Measurements from ENCODE around the gene TMA7B.

DNA sequence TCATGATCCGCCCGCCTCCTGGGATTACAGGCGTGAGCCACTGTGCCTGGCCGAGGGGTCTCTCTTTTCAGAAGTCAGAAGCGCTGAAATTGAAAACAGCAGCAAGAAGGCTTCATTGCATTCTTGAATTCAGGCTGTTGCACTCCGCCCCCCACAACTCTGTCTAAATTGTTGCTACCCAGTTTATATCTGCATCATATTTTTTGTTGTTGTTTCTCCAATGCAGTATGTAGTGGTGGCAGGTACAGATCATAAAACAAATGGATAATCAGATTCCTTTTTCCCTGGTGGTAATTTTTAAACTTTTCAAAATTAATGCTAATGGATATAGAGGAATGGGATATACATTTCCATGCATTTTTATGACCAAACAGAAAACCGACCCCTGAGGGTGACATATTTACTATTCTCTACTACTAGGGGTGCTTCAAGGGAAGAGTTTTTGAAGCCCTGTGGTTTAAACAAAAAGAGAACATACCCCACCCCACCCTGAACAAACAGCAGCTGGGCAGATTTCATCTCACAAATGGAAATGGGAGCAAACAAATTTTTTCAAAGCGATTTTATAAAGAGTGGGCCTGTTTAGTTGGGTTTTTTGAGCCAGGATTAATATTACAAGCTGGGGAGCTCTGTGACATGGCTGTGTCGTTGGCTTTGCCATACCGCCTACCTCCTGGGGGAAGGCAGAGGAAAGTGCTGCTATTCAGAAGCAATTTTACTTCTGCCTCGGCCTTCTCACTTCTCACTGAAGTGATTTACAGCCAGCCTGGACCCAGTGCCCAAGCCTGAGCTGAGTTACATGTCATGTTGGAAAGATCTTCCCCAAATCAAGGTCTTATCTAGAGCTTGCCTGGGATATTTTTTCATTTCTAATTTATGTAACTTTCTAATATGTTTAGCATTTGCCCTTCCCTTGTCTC is 16.0 kb upstream of the TMA7B start:
- TF ChIP-seq, protein P1, sequence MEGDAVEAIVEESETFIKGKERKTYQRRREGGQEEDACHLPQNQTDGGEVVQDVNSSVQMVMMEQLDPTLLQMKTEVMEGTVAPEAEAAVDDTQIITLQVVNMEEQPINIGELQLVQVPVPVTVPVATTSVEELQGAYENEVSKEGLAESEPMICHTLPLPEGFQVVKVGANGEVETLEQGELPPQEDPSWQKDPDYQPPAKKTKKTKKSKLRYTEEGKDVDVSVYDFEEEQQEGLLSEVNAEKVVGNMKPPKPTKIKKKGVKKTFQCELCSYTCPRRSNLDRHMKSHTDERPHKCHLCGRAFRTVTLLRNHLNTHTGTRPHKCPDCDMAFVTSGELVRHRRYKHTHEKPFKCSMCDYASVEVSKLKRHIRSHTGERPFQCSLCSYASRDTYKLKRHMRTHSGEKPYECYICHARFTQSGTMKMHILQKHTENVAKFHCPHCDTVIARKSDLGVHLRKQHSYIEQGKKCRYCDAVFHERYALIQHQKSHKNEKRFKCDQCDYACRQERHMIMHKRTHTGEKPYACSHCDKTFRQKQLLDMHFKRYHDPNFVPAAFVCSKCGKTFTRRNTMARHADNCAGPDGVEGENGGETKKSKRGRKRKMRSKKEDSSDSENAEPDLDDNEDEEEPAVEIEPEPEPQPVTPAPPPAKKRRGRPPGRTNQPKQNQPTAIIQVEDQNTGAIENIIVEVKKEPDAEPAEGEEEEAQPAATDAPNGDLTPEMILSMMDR (IDR thresholded peaks at IDR 0.05 in 8 of 11, conservative IDR thresholded peaks at IDR 0.05 in 3 of 11): no peak
- TF ChIP-seq POLR2AphosphoS5 (IDR thresholded peaks at IDR 0.05) (no peak), POLR2A (IDR thresholded peaks at IDR 0.05) (no peak)
